Measurements from ENCODE around the gene KRTAP5-4.

KRTAP5-4 gene

GRCh38 chr11:1573903-1574237, 48.1 kb downstream of the KRTAP5-4 start:
- ChIA-PET POLR2A (no interaction called here), CTCF (interaction anchor here (0.7 to 3.4 kb wide), 15 partner anchors 9 to 374 kb away, joined by 3 to 38 read pairs (median 11); partner anchors contain the start of gene KRTAP5-2)
- no peak for DNase-seq (ENCODE audit: extremely low spot score)
- TF ChIP-seq CTCF (IDR thresholded peaks at IDR 0.05; ENCODE audit: control extremely low read depth, extremely low read depth, low read depth, missing control alignments), result no peak

- peak; percentile 24 for DNase-seq (ENCODE audit: extremely low spot score)
- ChIA-PET CTCF (interaction anchor here (0.7 to 3.4 kb wide), 12 partner anchors 8 to 373 kb away, joined by 3 to 38 read pairs (median 10); partner anchors contain the start of gene KRTAP5-2), POLR2A (no interaction called here)
- no peak for TF ChIP-seq CTCF (IDR thresholded peaks at IDR 0.05; ENCODE audit: control extremely low read depth, extremely low read depth, low read depth, missing control alignments)
Observed at GRCh38 chr11:1573077-1573902, 48.6 kb downstream of the KRTAP5-4 start.

GRCh38 chr11:1572197-1573076, 49.5 kb downstream of the KRTAP5-4 start, which contains the start of gene DUSP8:
TSS of gene DUSP8 (minus strand) at chr11:1572271. CDS start at chr11:1565826, 6,445 bp downstream.
- CTCF ChIA-PET, result interaction anchor here (3.0 to 3.4 kb wide), 3 partner anchors 18 to 57 kb away, joined by 11 to 38 read pairs (median 38); no protein-coding TSS in a partner anchor

GRCh38 chr11:1571760-1572196, 50.2 kb downstream of the KRTAP5-4 start:
- TF ChIP-seq CTCF (IDR thresholded peaks at IDR 0.05; ENCODE audit: control extremely low read depth, extremely low read depth, low read depth, missing control alignments), result no peak
- DNase-seq (ENCODE audit: extremely low spot score), result peak; percentile 15
- ChIA-PET POLR2A (no interaction called here), CTCF (no interaction called here)

More at GRCh38 chr11:1572197-1573076, 49.5 kb downstream of the KRTAP5-4 start, which contains the start of gene DUSP8:
- DNase-seq (ENCODE audit: extremely low spot score), result peak; percentile 94
- TF ChIP-seq CTCF (IDR thresholded peaks at IDR 0.05; ENCODE audit: control extremely low read depth, extremely low read depth, low read depth, missing control alignments), result no peak
- POLR2A ChIA-PET, result no interaction called here
